ENCODE data around the gene TTC7B. TPM values are rescaled to one million over a fixed set of nuclear protein-coding genes. Genes with fewer than 3 reads are reported as not detected.

Gene TTC7B
- total RNA-seq, 1 experiment from 2014 or later: 40.9 TPM

DNA sequence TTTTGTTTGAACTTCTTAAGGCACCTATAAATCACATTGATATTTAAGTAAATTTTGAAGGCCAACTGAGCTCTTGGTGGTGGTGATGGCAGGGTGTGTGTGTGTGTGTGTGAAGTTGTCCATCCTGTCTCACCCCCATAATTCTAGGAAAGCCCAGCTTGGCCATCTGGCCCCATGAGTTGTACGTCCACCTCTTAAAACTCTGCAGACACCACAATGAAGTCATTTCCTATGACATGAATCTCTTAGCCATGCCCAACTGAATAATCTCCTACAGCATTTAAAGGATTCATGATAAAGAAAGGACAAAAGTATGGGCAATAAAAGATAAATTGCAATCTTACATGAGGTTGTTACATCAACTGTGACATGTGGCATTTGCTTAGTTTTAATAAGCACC, 123.4 kb downstream of the TTC7B start:
- Histone ChIP-seq H3K36me3 (ENCODE audit: control insufficient read depth, insufficient read depth, low read length) (no peaks in the 10 kb centered on the region), H3K4me3 (ENCODE audit: low read depth in 2 of 2, low read length in 2 of 2) (no peak overlapping the region), H3K27me3 (ENCODE audit: control insufficient read depth, insufficient read depth, low read length) (no peaks in the 10 kb centered on the region), H3K27ac (ENCODE audit: low read length) (no peak overlapping the region), H3K9me3 (ENCODE audit: control insufficient read depth, insufficient read depth, low read depth, low read length) (no peaks in the 10 kb centered on the region), H3K4me1 (ENCODE audit: control insufficient read depth, insufficient read depth, low read length) (peaks cover 4% of the 10 kb centered on the region)
- CTCF ChIA-PET: no interaction called here
- DNase-seq (ENCODE audit: low read depth, low spot score) (no peak), ATAC-seq (no peak)
- intact Hi-C loops (cut with micrococcal nuclease; ENCODE audit: unreplicated experiment): loop anchor here (10.0 kb wide), 1 partner anchor 388 kb away; no protein-coding TSS in a partner anchor
- in situ Hi-C loops (cut with HindIII; ENCODE audit: low pct_unique_long_range_greater_than_20kb, low sequenced_read_pairs): no loop called here
- no TSS peak for BruUV-seq (replicated peaks)
- POLR2A ChIA-PET: no interaction called here
- TF ChIP-seq POLR2AphosphoS5 (IDR thresholded peaks at IDR 0.05; ENCODE audit: low read depth, low read length): no peak
- TF ChIP-seq, protein P1, sequence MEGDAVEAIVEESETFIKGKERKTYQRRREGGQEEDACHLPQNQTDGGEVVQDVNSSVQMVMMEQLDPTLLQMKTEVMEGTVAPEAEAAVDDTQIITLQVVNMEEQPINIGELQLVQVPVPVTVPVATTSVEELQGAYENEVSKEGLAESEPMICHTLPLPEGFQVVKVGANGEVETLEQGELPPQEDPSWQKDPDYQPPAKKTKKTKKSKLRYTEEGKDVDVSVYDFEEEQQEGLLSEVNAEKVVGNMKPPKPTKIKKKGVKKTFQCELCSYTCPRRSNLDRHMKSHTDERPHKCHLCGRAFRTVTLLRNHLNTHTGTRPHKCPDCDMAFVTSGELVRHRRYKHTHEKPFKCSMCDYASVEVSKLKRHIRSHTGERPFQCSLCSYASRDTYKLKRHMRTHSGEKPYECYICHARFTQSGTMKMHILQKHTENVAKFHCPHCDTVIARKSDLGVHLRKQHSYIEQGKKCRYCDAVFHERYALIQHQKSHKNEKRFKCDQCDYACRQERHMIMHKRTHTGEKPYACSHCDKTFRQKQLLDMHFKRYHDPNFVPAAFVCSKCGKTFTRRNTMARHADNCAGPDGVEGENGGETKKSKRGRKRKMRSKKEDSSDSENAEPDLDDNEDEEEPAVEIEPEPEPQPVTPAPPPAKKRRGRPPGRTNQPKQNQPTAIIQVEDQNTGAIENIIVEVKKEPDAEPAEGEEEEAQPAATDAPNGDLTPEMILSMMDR (IDR thresholded peaks at IDR 0.05): no peak
- no peak for TF ChIP-seq SIN3A (IDR thresholded peaks at IDR 0.05; ENCODE audit: borderline replicate concordance, insufficient read depth, low read depth, low read length)
- TF ChIP-seq TCF7L2 (IDR thresholded peaks at IDR 0.05; ENCODE audit: low read depth, low read length): no peak
- no peak for TF ChIP-seq REST (IDR thresholded peaks at IDR 0.05; ENCODE audit: insufficient read depth in 1 of 2, low read depth in 2 of 2, low read length in 1 of 2)

DNA sequence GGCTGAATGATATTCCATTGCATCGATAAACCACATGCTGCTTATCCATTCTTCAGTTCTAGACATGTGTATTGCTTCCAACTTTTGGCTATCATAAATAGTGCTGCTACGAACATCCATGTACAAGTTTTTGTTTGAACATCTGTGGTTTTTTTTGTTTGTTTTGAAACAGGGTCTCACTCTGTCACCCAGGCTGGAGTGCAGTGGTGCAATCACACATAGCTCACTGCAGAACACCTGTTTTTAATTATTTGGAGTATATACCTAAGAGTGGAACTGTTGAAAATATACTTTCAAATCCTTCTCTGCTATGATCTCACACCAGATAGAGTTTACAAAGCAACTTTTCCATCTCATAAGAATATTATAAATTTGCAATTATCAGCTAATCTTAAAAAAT, 124.2 kb downstream of the TTC7B start:
- Histone ChIP-seq H3K9me3 (ENCODE audit: control insufficient read depth, insufficient read depth, low read depth, low read length) (no peaks in the 10 kb centered on the region), H3K4me3 (ENCODE audit: low read depth in 2 of 2, low read length in 2 of 2) (no peak overlapping the region), H3K27me3 (ENCODE audit: control insufficient read depth, insufficient read depth, low read length) (no peaks in the 10 kb centered on the region), H3K36me3 (ENCODE audit: control insufficient read depth, insufficient read depth, low read length) (no peaks in the 10 kb centered on the region), H3K4me1 (ENCODE audit: control insufficient read depth, insufficient read depth, low read length) (no peaks in the 10 kb centered on the region), H3K27ac (ENCODE audit: low read length) (no peak overlapping the region)
- no peak for TF ChIP-seq REST (IDR thresholded peaks at IDR 0.05; ENCODE audit: insufficient read depth in 1 of 2, low read depth in 2 of 2, low read length in 1 of 2)
- no peak for TF ChIP-seq TCF7L2 (IDR thresholded peaks at IDR 0.05; ENCODE audit: low read depth, low read length)
- TF ChIP-seq SIN3A (IDR thresholded peaks at IDR 0.05; ENCODE audit: borderline replicate concordance, insufficient read depth, low read depth, low read length): no peak
- TF ChIP-seq, protein P1 (IDR thresholded peaks at IDR 0.05): no peak
- no peak for TF ChIP-seq POLR2AphosphoS5 (IDR thresholded peaks at IDR 0.05; ENCODE audit: low read depth, low read length)
- ChIA-PET CTCF (no interaction called here), POLR2A (no interaction called here)
- intact Hi-C loops (cut with micrococcal nuclease; ENCODE audit: unreplicated experiment) (loop anchor here (10.0 kb wide), 1 partner anchor 387 kb away; no protein-coding TSS in a partner anchor), in situ Hi-C loops (cut with HindIII; ENCODE audit: low pct_unique_long_range_greater_than_20kb, low sequenced_read_pairs) (no loop called here)
- DNase-seq (ENCODE audit: low read depth, low spot score) (no peak), ATAC-seq (no peak)
- no TSS peak for BruUV-seq (replicated peaks)
